Common myeloid progenitor, CD34-positive (primary cell): Measurements from ENCODE around the gene TAF13.

ENCODE experiments used
- CTCF ChIA-PET: fragments of 350-600 bp; sonication (Branson Sonifier 250); formaldehyde crosslinking; loops from one replicate; lab custom pipeline; 2021; ENCODE audit warnings: antibody characterized with exemption; lab: Charles Lee
- POLR2A ChIA-PET: fragments of 350-600 bp; sonication (Branson Sonifier 250); formaldehyde crosslinking; loops from one replicate; lab custom pipeline; 2021; ENCODE audit warnings: antibody characterized with exemption; lab: Charles Lee
- DNase-seq, 3 donors: peaks; one replicate each; pipeline versions ENCODE4 v3.0.0 to v3.0.0-alpha.2; 2013
- H3K27ac ChIP-seq, 2 experiments: 1 replicate in 1 of 2; 2 replicates in 1 of 2; pipeline ENCODE4 v1.7.0; 2013; ENCODE audit warnings: inconsistent platforms in 2 of 2, low read length in 2 of 2, mild to moderate bottlenecking in 2 of 2, low read depth in 1 of 2, moderate library complexity in 1 of 2; ENCODE audit not compliant: severe bottlenecking in 2 of 2, insufficient read depth in 1 of 2, poor library complexity in 1 of 2
- H3K27me3 ChIP-seq, 5 experiments: replicated peaks in 2 of 5; 1 replicate in 3 of 5; 2 replicates in 2 of 5; pipeline versions ENCODE4 v1.6.1 to v1.7.0; 2013; ENCODE audit warnings: low read length in 4 of 5, mild to moderate bottlenecking in 2 of 5, moderate library complexity in 2 of 5, inconsistent platforms in 1 of 5; ENCODE audit not compliant: insufficient read depth in 5 of 5, control insufficient read depth in 4 of 5
- H3K36me3 ChIP-seq, 4 experiments: 1 replicate in 2 of 4; 2 replicates in 2 of 4; pipeline versions ENCODE4 v1.6.1 to v1.7.0; 2013; ENCODE audit warnings: low read length in 3 of 4, control low read depth in 1 of 4, mild to moderate bottlenecking in 1 of 4; ENCODE audit not compliant: control insufficient read depth in 4 of 4, insufficient read depth in 4 of 4
- H3K4me1 ChIP-seq, 4 experiments: 1 replicate in 3 of 4; 2 replicates in 1 of 4; pipeline versions ENCODE4 v1.6.1 to v1.7.1; 2013; ENCODE audit warnings: low read length in 3 of 4, mild to moderate bottlenecking in 3 of 4, control low read depth in 1 of 4, inconsistent platforms in 1 of 4, moderate library complexity in 1 of 4; ENCODE audit not compliant: control insufficient read depth in 4 of 4, insufficient read depth in 4 of 4; ENCODE audit errors: control extremely low read depth in 1 of 4
- H3K4me3 ChIP-seq, 7 experiments: 1 replicate in 4 of 7; 2 replicates in 3 of 7; pipeline versions ENCODE4 v1.5.1 to v1.7.0; 2013; ENCODE audit warnings: mild to moderate bottlenecking in 7 of 7, low read length in 6 of 7, moderate library complexity in 6 of 7, inconsistent platforms in 2 of 7, low read depth in 2 of 7, control low read depth in 1 of 7; ENCODE audit not compliant: insufficient read depth in 4 of 7, control insufficient read depth in 1 of 7; ENCODE audit errors: extremely low read depth in 1 of 7
- H3K9me3 ChIP-seq, 5 experiments: 1 replicate in 4 of 5; 2 replicates in 1 of 5; pipeline versions ENCODE4 v1.6.1 to v1.7.1; 2013; ENCODE audit warnings: low read length in 4 of 5, mild to moderate bottlenecking in 2 of 5, inconsistent platforms in 1 of 5, low read depth in 1 of 5, moderate library complexity in 1 of 5; ENCODE audit not compliant: control insufficient read depth in 4 of 5, insufficient read depth in 2 of 5; ENCODE audit errors: control extremely low read depth in 1 of 5
- WGBS: methylation state at CpG from one replicate; pipeline ENCODE4 v1.1.5; 2013; ENCODE audit not compliant: insufficient coverage; 5-methylcytosine and 5-hydroxymethylcytosine counted together

TAF13 gene

DNA sequence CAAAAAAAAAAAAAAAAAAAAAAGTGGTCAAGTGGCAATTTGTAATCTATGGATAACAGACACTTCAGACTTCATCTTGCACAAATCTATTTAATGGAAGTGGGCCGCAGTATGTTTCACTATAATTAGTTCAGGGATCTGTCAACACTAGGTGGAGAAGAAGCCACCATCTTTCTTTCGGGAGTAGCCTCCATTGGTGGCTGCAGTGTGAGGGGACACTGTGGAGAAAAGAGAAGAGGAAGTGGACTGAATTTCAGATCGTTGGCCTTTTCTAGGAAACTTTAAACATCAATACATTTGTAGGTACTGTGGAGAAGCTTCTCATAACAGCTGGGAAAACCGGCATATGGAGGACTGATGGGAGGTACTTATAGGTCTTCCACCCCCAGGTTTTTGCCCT lies 30.1 kb upstream of the TAF13 start:
- ChIA-PET POLR2A (no interaction called here), CTCF (interaction anchor here (1.6 kb wide), 1 partner anchor 89 kb away, joined by 4 read pairs; no protein-coding TSS in a partner anchor)
- WGBS, result 67% methylated on average over 1 of the region's 4 CpGs

DNA sequence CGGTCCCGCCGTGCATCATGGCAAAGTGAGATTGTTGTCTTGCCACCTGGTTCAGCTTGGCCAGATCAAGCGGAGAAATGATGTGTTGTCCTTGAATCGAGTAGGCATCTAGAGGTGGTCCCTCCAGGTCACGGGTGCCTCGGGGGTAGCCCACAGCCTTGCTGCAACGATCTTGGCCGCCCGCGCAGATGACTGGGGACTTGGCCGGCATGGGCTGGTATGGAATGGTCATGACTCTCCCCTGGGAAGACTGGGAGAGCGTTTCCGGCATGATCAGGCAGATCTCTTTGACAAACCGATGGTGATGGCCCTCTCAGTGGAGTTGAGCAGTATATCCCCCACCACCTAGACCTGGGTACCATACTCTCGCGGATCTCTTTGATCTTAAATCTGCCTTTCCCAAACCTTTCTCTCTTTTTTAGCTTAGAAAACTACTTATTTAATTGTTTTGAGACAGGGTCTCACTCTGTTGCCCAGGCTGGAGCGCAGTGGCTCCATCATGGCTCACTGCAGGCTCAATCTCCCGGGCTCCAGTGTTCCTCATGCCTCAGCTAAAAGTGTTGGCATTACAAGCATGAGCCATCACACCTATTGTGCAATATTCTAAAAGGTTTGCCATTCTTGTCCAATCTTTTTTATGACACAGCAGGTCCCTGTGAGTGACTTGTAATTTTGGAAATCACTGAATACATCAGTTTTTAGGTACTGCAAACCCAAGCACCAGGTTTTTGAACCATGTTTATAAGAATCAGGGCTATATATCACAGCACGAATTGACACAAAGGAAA lies 28.8 kb upstream of the TAF13 start:
- ChIA-PET CTCF (no interaction called here), POLR2A (no interaction called here)
- no peak overlapping the region for H3K27ac ChIP-seq
- H3K36me3 ChIP-seq, result no peaks in the 10 kb centered on the region
- WGBS, result 97% methylated on average over 18 of the region's 20 CpGs
- no peak for DNase-seq
- no peak overlapping the region for H3K4me3 ChIP-seq
- no peaks in the 10 kb centered on the region for H3K9me3 ChIP-seq
- peaks cover 0 to 11% (median under 1%) of the 10 kb centered on the region in 5 experiments for H3K27me3 ChIP-seq
- H3K4me1 ChIP-seq, result peaks cover 0 to 14% (median 4%) of the 10 kb centered on the region in 4 experiments

More for the DNA sequence above, 30.1 kb upstream of the TAF13 start:
- no peaks in the 10 kb centered on the region for H3K9me3 ChIP-seq
- peaks cover 0 to 5% (median 3%) of the 10 kb centered on the region in 4 experiments for H3K4me1 ChIP-seq
- H3K4me3 ChIP-seq, result no peak overlapping the region
- H3K27ac ChIP-seq, result no peak overlapping the region
- no peak for DNase-seq
- H3K36me3 ChIP-seq, result no peaks in the 10 kb centered on the region
- H3K27me3 ChIP-seq, result peaks cover 3 to 22% (median 3%) of the 10 kb centered on the region in 5 experiments

DNA sequence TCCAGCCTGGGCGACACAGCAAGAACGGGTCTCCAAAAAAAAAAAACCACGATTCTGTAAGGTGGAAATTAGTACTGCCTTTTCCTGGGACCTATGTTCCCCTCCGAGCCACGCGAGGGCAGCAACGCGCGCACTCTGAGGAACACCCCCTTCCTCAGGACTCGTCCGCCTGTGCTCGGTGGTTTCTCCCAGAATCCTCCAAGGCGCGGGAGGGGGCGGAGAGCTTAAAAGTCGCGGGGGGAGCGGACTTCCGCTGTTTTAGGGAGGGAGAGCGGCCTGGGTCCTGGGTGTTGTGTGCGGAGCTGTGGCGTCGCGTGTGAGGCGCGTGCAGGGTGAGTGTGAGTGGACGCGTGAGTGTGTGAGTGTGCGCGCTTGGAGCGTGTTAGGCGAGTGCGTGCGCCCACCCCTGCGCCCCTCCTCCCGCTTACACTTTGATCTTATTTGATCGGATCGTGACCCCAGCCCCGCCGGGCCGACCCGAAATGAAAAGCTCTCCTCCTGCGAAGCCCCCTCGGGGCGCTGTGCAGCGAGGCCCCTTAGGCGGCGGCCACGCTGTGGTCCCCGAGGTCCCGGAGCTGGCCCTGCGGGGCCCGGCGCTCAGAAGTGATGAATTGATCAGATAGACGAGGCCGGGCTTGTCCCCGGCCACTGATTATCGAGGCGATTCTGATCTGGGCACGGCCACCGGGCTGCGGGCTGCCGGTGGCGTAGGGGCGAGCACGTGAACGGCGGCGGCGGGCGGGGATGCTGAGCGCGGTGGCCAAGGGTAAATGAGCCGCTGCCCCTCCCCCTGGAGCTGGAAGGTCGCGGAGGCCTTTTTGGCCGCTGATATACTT lies 24.4 kb upstream of the TAF13 start:
- ChIA-PET POLR2A (interaction anchor here (0.5 to 2.3 kb wide), 13 partner anchors 9 to 134 kb away, joined by 3 to 25 read pairs (median 4); partner anchors contain the start of genes TAF13, TMEM167B and WDR47), CTCF (interaction anchor here (0.8 to 3.1 kb wide), 14 partner anchors 9 to 94 kb away, joined by 3 to 42 read pairs (median 4); partner anchors contain the start of gene TMEM167B)
- 0% methylated on average over 39 of the region's 77 CpGs for WGBS
- Histone ChIP-seq H3K9me3 (no peaks in the 10 kb centered on the region), H3K27ac (peak overlapping the region; percentile 74 to 91), H3K27me3 (no peaks in the 10 kb centered on the region), H3K36me3 (peaks cover 0 to 13% (median 7%) of the 10 kb centered on the region in 4 experiments), H3K4me1 (peaks cover 0 to 17% (median 5%) of the 10 kb centered on the region in 4 experiments), H3K4me3 (peak overlapping the region; percentile 70 to 89 (median 79))
- peak; percentile 99 for DNase-seq

DNA sequence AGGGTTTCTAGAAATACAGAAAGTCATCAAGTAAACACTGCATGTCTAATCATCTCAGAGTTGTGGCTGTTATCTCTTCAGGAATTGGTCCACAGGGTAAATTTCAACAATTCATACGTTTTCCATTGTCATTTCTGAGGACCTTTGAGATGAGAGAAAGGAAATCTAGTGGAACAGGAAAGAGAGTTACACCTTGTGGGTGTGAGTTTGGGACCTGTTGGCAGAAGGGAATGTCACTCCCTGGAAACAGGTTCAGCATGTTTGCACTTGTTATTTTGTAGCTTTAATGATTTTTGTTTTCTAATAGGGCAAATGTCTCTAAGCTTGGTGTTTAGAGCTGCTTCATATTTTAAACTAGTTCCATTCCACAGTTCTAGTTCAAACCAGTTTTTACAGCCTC lies 20.3 kb upstream of the TAF13 start:
- peaks cover 11 to 30% (median 16%) of the 10 kb centered on the region in 4 experiments for H3K4me1 ChIP-seq
- no peak overlapping the region for H3K4me3 ChIP-seq
- H3K27me3 ChIP-seq, result no peaks in the 10 kb centered on the region
- ChIA-PET CTCF (interaction anchor here (1.0 to 1.8 kb wide), 4 partner anchors 19 to 56 kb away, joined by 3 to 5 read pairs (median 4); no protein-coding TSS in a partner anchor), POLR2A (no interaction called here)
- no peak overlapping the region for H3K27ac ChIP-seq
- WGBS, result no CpG with 5 or more reads among the region's 1 CpG
- peaks cover 9 to 23% (median 20%) of the 10 kb centered on the region in 4 experiments for H3K36me3 ChIP-seq
- no peaks in the 10 kb centered on the region for H3K9me3 ChIP-seq
- DNase-seq, result no peak

DNA sequence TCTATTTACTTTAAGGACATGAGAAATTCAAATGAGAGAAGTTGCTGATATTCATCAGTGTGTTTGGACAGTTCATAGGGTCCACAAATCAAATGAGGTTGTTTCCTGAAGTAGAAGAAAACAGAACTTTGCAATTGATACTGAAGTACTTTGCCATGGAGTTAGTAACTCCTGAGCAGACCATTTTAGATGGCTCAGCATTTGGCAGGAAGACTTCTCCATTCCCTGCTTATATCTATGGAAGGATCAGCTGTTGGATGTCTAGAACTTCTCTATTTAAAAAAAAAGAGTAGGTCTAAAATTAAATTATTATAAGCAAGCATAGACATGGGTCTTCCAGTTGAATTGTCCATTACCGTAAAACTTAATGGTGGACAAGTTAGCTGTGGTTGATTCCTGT lies 19.8 kb upstream of the TAF13 start:
- Histone ChIP-seq H3K27me3 (no peaks in the 10 kb centered on the region), H3K4me1 (peaks cover 9 to 27% (median 16%) of the 10 kb centered on the region in 4 experiments), H3K36me3 (peaks cover 9 to 23% (median 20%) of the 10 kb centered on the region in 4 experiments), H3K4me3 (no peak overlapping the region), H3K27ac (no peak overlapping the region), H3K9me3 (no peaks in the 10 kb centered on the region)
- WGBS, result no CpG with 5 or more reads among the region's 1 CpG
- CTCF ChIA-PET, result interaction anchor here (1.0 to 1.8 kb wide), 4 partner anchors 19 to 56 kb away, joined by 3 to 5 read pairs (median 4); no protein-coding TSS in a partner anchor
- POLR2A ChIA-PET, result no interaction called here
- DNase-seq, result no peak

DNA sequence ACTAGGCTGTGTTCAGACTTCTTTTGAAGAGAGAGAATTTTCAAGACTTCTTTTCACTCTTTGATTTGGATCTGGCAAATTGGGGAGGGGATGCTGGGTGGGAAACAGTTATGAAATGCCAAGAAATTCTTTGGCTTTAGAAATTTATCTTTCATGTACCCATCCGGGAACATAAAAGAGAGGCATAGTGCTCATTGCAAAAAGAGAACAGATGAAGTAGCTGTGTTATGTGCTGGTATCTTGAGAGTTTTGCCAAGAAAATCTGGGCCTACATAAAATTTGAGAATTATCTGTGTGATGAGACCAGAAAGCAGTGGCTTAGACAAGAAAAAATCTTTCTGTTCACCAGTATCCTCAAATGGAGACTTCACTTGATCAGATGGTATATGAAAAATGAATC lies 19.1 kb upstream of the TAF13 start:
- CTCF ChIA-PET, result no interaction called here

More for the DNA sequence above, 19.1 kb upstream of the TAF13 start:
- WGBS, result 100% methylated on average over 1 of the region's 1 CpG
- H3K27ac ChIP-seq, result no peak overlapping the region
- peaks cover 9 to 23% (median 20%) of the 10 kb centered on the region in 4 experiments for H3K36me3 ChIP-seq
- no peaks in the 10 kb centered on the region for H3K9me3 ChIP-seq
- DNase-seq, result no peak
- H3K27me3 ChIP-seq, result no peaks in the 10 kb centered on the region
- peaks cover 11 to 28% (median 19%) of the 10 kb centered on the region in 4 experiments for H3K4me1 ChIP-seq
- POLR2A ChIA-PET, result no interaction called here
- no peak overlapping the region for H3K4me3 ChIP-seq
